H1 (cell line): ENCODE data around the gene BLMH.

Experiments used
- BACH1 ChIP-seq: IDR thresholded peaks from 2 replicates; pipeline ENCODE4 v1.6.1; 2012; ENCODE audit warnings: low read length, improper control_type of control experiment
- HDAC2 ChIP-seq, 2 experiments: fragments of 300-600 bp in 1 of 2; sonication (generic) in 1 of 2; IDR thresholded peaks; 2 replicates each; pipeline ENCODE4 v1.6.1; 2011 to 2012; ENCODE audit warnings: low read depth in 2 of 2, low read length in 2 of 2, mild to moderate bottlenecking in 2 of 2, moderate library complexity in 2 of 2, borderline replicate concordance in 1 of 2, inconsistent platforms in 1 of 2
- TF ChIP-seq, protein P1 (sequence below), 3 experiments: IDR thresholded peaks; 1 replicate in 2 of 3; 2 replicates in 1 of 3; pipeline versions ENCODE4 v1.5.1 to v1.6.1; 2011; ENCODE audit warnings: low read length in 3 of 3, mild to moderate bottlenecking in 3 of 3, inconsistent platforms in 2 of 3, low read depth in 1 of 3, moderate library complexity in 1 of 3; ENCODE audit not compliant: insufficient read depth in 1 of 3; ENCODE audit errors: control extremely low read depth in 1 of 3

DNA sequence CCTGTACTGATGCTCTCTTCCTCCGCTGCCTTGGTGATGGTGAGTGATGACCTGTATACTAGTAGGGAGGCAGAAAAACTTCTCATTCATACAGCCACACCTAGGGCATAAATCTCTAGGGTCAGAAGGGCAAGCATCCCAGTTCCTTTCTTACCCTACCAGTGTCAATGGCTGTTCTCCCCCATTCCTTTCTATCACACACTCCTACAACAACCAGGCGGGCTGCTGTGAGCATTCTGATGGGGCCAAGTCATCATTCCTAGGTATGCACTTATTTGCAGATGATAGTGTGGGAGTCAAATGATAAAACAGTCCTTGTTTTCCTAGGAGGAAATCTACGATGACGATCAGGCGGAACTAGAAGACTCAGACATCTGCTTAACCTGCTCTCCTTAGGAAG lies 42.3 kb downstream of the BLMH start:
- TF ChIP-seq, protein P1, sequence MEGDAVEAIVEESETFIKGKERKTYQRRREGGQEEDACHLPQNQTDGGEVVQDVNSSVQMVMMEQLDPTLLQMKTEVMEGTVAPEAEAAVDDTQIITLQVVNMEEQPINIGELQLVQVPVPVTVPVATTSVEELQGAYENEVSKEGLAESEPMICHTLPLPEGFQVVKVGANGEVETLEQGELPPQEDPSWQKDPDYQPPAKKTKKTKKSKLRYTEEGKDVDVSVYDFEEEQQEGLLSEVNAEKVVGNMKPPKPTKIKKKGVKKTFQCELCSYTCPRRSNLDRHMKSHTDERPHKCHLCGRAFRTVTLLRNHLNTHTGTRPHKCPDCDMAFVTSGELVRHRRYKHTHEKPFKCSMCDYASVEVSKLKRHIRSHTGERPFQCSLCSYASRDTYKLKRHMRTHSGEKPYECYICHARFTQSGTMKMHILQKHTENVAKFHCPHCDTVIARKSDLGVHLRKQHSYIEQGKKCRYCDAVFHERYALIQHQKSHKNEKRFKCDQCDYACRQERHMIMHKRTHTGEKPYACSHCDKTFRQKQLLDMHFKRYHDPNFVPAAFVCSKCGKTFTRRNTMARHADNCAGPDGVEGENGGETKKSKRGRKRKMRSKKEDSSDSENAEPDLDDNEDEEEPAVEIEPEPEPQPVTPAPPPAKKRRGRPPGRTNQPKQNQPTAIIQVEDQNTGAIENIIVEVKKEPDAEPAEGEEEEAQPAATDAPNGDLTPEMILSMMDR (IDR thresholded peaks at IDR 0.05; ENCODE audit: control extremely low read depth in 1 of 3, insufficient read depth in 1 of 3, low read depth in 1 of 3, low read length in 3 of 3), result no peak
- no peak for TF ChIP-seq HDAC2 (IDR thresholded peaks at IDR 0.05; ENCODE audit: borderline replicate concordance in 1 of 2, low read depth in 2 of 2, low read length in 2 of 2)
- no peak for TF ChIP-seq BACH1
